WTC11 (cell line): ENCODE results near the gene PLPP1.

ENCODE experiments used
- CTCF ChIP-seq: fragments of 200-600 bp; IDR thresholded peaks from 2 replicates; pipeline ENCODE4 v1.8.0; 2022; ENCODE audit warnings: antibody characterized with exemption
- E2F1 ChIP-seq: sonication (generic); formaldehyde crosslinking; IDR thresholded peaks from 2 replicates; pipeline ENCODE4 v1.8.0; 2022; ENCODE audit warnings: mild to moderate bottlenecking, missing genetic modification reagents
- E2F5 ChIP-seq: sonication (generic); formaldehyde crosslinking; IDR thresholded peaks from 2 replicates; pipeline ENCODE4 v1.8.1; 2022; ENCODE audit warnings: mild to moderate bottlenecking, moderate library complexity, missing genetic modification reagents
- MAX ChIP-seq: sonication (generic); formaldehyde crosslinking; IDR thresholded peaks from 2 replicates; pipeline ENCODE4 v1.8.0; 2022; ENCODE audit warnings: mild to moderate bottlenecking, missing genetic modification reagents
- NR3C1 ChIP-seq: sonication (generic); formaldehyde crosslinking; conservative IDR thresholded peaks from 2 replicates; pipeline ENCODE4 v1.8.1; 2023; ENCODE audit warnings: low read depth, mild to moderate bottlenecking, missing genetic modification reagents
- TP53 ChIP-seq: sonication (generic); formaldehyde crosslinking; IDR thresholded peaks from 2 replicates; pipeline ENCODE4 v1.8.1; 2023; ENCODE audit warnings: mild to moderate bottlenecking, missing genetic modification reagents
- ZBTB43 ChIP-seq: sonication (generic); formaldehyde crosslinking; IDR thresholded peaks from 2 replicates; pipeline ENCODE4 v1.8.1; 2023; ENCODE audit warnings: mild to moderate bottlenecking, missing genetic modification reagents
- ZNF121 ChIP-seq: sonication (generic); formaldehyde crosslinking; IDR thresholded peaks from 2 replicates; pipeline ENCODE4 v1.8.0; 2023; ENCODE audit warnings: missing genetic modification reagents
- ZNF232 ChIP-seq: sonication (generic); formaldehyde crosslinking; IDR thresholded peaks from 2 replicates; pipeline ENCODE4 v1.8.0; 2022; ENCODE audit warnings: mild to moderate bottlenecking, missing genetic modification reagents
- TF ChIP-seq, protein P1 (sequence below): sonication (generic); formaldehyde crosslinking; IDR thresholded peaks from 2 replicates; pipeline ENCODE4 v1.8.1; 2023; ENCODE audit warnings: mild to moderate bottlenecking, missing genetic modification reagents, borderline replicate concordance
- TF ChIP-seq, protein P2 (sequence below): sonication (generic); formaldehyde crosslinking; IDR thresholded peaks from 2 replicates; pipeline ENCODE4 v1.8.1; 2023; ENCODE audit warnings: mild to moderate bottlenecking, moderate library complexity, missing genetic modification reagents
- TF ChIP-seq, protein P3 (sequence below): sonication (generic); formaldehyde crosslinking; IDR thresholded peaks from 2 replicates; pipeline ENCODE4 v1.8.1; 2022; ENCODE audit warnings: low read depth, missing genetic modification reagents, borderline replicate concordance
- TF ChIP-seq, protein P4 (sequence below): sonication (generic); formaldehyde crosslinking; IDR thresholded peaks from 2 replicates; pipeline ENCODE4 v1.8.1; 2023; ENCODE audit warnings: mild to moderate bottlenecking, missing genetic modification reagents, moderate library complexity

DNA sequence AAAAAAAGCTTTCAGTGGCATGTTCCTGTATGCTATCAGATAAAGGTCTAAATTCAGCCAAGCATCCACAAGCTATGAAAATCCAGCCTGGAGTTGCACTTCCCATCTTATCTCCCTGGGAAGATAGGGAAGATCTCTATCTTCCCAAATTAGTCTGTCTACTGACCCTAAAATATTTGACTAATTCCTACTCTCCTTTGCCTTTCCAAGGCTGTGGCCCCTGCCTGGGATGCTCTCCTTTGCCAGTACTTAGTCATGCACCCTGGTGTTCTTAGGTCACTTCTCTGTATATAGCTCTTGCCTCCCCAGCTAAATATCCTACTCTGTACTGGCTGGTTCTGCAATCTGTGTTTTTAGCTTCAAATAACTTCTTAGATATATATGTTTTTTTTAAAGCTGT, 44.0 kb upstream of the PLPP1 start:
- TF ChIP-seq, protein P1, sequence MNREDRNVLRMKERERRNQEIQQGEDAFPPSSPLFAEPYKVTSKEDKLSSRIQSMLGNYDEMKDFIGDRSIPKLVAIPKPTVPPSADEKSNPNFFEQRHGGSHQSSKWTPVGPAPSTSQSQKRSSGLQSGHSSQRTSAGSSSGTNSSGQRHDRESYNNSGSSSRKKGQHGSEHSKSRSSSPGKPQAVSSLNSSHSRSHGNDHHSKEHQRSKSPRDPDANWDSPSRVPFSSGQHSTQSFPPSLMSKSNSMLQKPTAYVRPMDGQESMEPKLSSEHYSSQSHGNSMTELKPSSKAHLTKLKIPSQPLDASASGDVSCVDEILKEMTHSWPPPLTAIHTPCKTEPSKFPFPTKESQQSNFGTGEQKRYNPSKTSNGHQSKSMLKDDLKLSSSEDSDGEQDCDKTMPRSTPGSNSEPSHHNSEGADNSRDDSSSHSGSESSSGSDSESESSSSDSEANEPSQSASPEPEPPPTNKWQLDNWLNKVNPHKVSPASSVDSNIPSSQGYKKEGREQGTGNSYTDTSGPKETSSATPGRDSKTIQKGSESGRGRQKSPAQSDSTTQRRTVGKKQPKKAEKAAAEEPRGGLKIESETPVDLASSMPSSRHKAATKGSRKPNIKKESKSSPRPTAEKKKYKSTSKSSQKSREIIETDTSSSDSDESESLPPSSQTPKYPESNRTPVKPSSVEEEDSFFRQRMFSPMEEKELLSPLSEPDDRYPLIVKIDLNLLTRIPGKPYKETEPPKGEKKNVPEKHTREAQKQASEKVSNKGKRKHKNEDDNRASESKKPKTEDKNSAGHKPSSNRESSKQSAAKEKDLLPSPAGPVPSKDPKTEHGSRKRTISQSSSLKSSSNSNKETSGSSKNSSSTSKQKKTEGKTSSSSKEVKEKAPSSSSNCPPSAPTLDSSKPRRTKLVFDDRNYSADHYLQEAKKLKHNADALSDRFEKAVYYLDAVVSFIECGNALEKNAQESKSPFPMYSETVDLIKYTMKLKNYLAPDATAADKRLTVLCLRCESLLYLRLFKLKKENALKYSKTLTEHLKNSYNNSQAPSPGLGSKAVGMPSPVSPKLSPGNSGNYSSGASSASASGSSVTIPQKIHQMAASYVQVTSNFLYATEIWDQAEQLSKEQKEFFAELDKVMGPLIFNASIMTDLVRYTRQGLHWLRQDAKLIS (CRISPR knock-in tag): no peak
- TF ChIP-seq, protein P2, sequence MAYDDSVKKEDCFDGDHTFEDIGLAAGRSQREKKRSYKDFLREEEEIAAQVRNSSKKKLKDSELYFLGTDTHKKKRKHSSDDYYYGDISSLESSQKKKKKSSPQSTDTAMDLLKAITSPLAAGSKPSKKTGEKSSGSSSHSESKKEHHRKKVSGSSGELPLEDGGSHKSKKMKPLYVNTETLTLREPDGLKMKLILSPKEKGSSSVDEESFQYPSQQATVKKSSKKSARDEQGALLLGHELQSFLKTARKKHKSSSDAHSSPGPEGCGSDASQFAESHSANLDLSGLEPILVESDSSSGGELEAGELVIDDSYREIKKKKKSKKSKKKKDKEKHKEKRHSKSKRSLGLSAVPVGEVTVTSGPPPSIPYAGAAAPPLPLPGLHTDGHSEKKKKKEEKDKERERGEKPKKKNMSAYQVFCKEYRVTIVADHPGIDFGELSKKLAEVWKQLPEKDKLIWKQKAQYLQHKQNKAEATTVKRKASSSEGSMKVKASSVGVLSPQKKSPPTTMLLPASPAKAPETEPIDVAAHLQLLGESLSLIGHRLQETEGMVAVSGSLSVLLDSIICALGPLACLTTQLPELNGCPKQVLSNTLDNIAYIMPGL (CRISPR knock-in tag): no peak
- TF ChIP-seq CTCF: no peak
- no peak for TF ChIP-seq NR3C1 (CRISPR knock-in tag)
- TF ChIP-seq, protein P3, sequence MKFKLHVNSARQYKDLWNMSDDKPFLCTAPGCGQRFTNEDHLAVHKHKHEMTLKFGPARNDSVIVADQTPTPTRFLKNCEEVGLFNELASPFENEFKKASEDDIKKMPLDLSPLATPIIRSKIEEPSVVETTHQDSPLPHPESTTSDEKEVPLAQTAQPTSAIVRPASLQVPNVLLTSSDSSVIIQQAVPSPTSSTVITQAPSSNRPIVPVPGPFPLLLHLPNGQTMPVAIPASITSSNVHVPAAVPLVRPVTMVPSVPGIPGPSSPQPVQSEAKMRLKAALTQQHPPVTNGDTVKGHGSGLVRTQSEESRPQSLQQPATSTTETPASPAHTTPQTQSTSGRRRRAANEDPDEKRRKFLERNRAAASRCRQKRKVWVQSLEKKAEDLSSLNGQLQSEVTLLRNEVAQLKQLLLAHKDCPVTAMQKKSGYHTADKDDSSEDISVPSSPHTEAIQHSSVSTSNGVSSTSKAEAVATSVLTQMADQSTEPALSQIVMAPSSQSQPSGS (CRISPR knock-in tag): no peak
- TF ChIP-seq MAX: no peak
- TF ChIP-seq E2F1 (CRISPR knock-in tag): no peak
- TF ChIP-seq E2F5: no peak
- no peak for TF ChIP-seq TP53
- TF ChIP-seq ZBTB43: no peak
- no peak for TF ChIP-seq ZNF121
- TF ChIP-seq, protein P4, sequence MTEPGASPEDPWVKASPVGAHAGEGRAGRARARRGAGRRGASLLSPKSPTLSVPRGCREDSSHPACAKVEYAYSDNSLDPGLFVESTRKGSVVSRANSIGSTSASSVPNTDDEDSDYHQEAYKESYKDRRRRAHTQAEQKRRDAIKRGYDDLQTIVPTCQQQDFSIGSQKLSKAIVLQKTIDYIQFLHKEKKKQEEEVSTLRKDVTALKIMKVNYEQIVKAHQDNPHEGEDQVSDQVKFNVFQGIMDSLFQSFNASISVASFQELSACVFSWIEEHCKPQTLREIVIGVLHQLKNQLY (CRISPR knock-in tag): no peak
- no peak for TF ChIP-seq ZNF232
